SK-N-SH (cell line): ENCODE measurements around the gene MAML3. TPM values are rescaled to one million over a fixed set of nuclear protein-coding genes. Genes with fewer than 3 reads are reported as not detected.

Experiments
- CTCF ChIA-PET: fragments of 300-600, 350-600 bp; formaldehyde crosslinking; extraction: SDS; loops from one replicate; lab custom pipeline; 2021; lab: Yijun Ruan, JAX
- POLR2A ChIA-PET: fragments of 350-600 bp; sonication (Branson Sonifier 250); formaldehyde crosslinking; extraction: SDS; loops from one replicate; lab custom pipeline; 2020; ENCODE audit warnings: antibody characterized with exemption, inconsistent platforms; lab: Yijun Ruan, JAX
- DNase-seq: peaks from one replicate; pipeline ENCODE4 v3.0.0; 2012
- H2AFZ ChIP-seq: fragments of 200-600 bp; sonication (generic); 2 replicates; pipeline ENCODE4 v1.8.1; 2016; ENCODE audit warnings: antibody characterized with exemption, mild to moderate bottlenecking, low read depth
- H3F3A ChIP-seq: fragments of 200-600 bp; sonication (generic); replicated peaks from 2 replicates; pipeline ENCODE3; 2016; ENCODE audit warnings: antibody characterized with exemption, mild to moderate bottlenecking; ENCODE audit not compliant: insufficient read depth
- H3K27ac ChIP-seq, 2 experiments: fragments of 200-500 bp in 1 of 2; fragments of 200-600 bp in 1 of 2; sonication (Bioruptor generic) in 1 of 2; sonication (generic), shearing (Covaris generic) in 1 of 2; 2 replicates each; pipeline versions ENCODE4 v1.5.1 to v1.6.1; 2014 to 2016; ENCODE audit warnings: low read depth in 2 of 2, inconsistent platforms in 1 of 2, low read length in 1 of 2, mild to moderate bottlenecking in 1 of 2, mixed read lengths in 1 of 2
- H3K27me3 ChIP-seq: fragments of 200-600 bp; sonication (generic), shearing (Covaris generic); 2 replicates; pipeline ENCODE4 v1.6.1; 2016; ENCODE audit warnings: mixed run types; ENCODE audit not compliant: insufficient read depth
- H3K36me3 ChIP-seq, 2 experiments: fragments of 200-500 bp in 1 of 2; fragments of 200-600 bp in 1 of 2; sonication (Bioruptor generic) in 1 of 2; sonication (generic) in 1 of 2; replicated peaks in 1 of 2; 2 replicates each; pipeline versions ENCODE3 to v1.5.1; 2014 to 2016; ENCODE audit warnings: low read length in 1 of 2, mild to moderate bottlenecking in 1 of 2; ENCODE audit not compliant: insufficient read depth in 2 of 2, control insufficient read depth in 1 of 2
- H3K4me1 ChIP-seq, 2 experiments: fragments of 200-500 bp in 1 of 2; fragments of 200-600 bp in 1 of 2; sonication (Bioruptor generic) in 1 of 2; sonication (generic), shearing (Covaris generic) in 1 of 2; 2 replicates each; pipeline versions ENCODE4 v1.5.1 to v1.6.1; 2014 to 2016; ENCODE audit warnings: low read depth in 1 of 2, low read length in 1 of 2, mixed run types in 1 of 2; ENCODE audit not compliant: insufficient read depth in 2 of 2, control insufficient read depth in 1 of 2
- H3K4me2 ChIP-seq: fragments of 200-600 bp; sonication (generic), shearing (Covaris generic); 2 replicates; pipeline ENCODE4 v1.6.1; 2017; ENCODE audit warnings: mixed run types
- H3K4me3 ChIP-seq, 2 experiments: fragments of 200-500 bp in 1 of 2; fragments of 200-600 bp in 1 of 2; sonication (Bioruptor generic) in 1 of 2; sonication (generic), shearing (Covaris generic) in 1 of 2; 2 replicates each; pipeline versions ENCODE4 v1.5.1 to v1.8.1; 2014 to 2016; ENCODE audit warnings: low read depth in 2 of 2, inconsistent platforms in 1 of 2, low read length in 1 of 2, mild to moderate bottlenecking in 1 of 2, mixed read lengths in 1 of 2, moderate library complexity in 1 of 2
- H3K79me2 ChIP-seq: fragments of 200-600 bp; sonication (generic); 2 replicates; pipeline ENCODE4 v1.8.1; 2017; ENCODE audit warnings: mild to moderate bottlenecking; ENCODE audit not compliant: insufficient read depth
- H3K9ac ChIP-seq: fragments of 200-600 bp; sonication (generic); 2 replicates; pipeline ENCODE4 v1.6.1; 2017; ENCODE audit warnings: mixed run types
- H3K9me2 ChIP-seq: fragments of 200-600 bp; sonication (generic); 2 replicates; pipeline ENCODE4 v1.6.1; 2017; ENCODE audit warnings: mixed run types
- H3K9me3 ChIP-seq: fragments of 200-600 bp; sonication (generic); 2 replicates; pipeline ENCODE4 v1.6.1; 2017; ENCODE audit warnings: mixed run types, mild to moderate bottlenecking, moderate library complexity
- H4K20me1 ChIP-seq: fragments of 200-600 bp; sonication (generic); 2 replicates; pipeline ENCODE4 v1.6.1; 2017; ENCODE audit warnings: mild to moderate bottlenecking, mixed run types; ENCODE audit not compliant: insufficient read depth
- CHD2 ChIP-seq: fragments of 150-350 bp; IDR thresholded peaks from 2 replicates; pipeline ENCODE4 v1.6.1; 2018; ENCODE audit warnings: low read length; ENCODE audit not compliant: partially characterized antibody
- CTCF ChIP-seq: fragments of 200-600 bp; sonication (generic); IDR thresholded peaks from 2 replicates; pipeline ENCODE4 v1.6.1; 2017; ENCODE audit warnings: antibody characterized with exemption, mild to moderate bottlenecking, moderate library complexity
- ELF1 ChIP-seq: IDR thresholded peaks from 2 replicates; pipeline ENCODE4 v1.4.0; 2012
- EP300 ChIP-seq, 2 experiments: IDR thresholded peaks; 2 replicates each; pipeline versions ENCODE4 v1.4.0 to v1.6.1; 2012; ENCODE audit warnings: borderline replicate concordance in 1 of 2, low read depth in 1 of 2, low read length in 1 of 2
- FOXJ3 ChIP-seq: sonication (generic); formaldehyde crosslinking; IDR thresholded peaks from 2 replicates; pipeline ENCODE4 v1.5.1; 2020; ENCODE audit warnings: mild to moderate bottlenecking, missing genetic modification reagents
- FOXM1 ChIP-seq: IDR thresholded peaks from 2 replicates; pipeline ENCODE4 v1.4.0; 2012; ENCODE audit warnings: low read depth, mild to moderate bottlenecking
- GABPA ChIP-seq: IDR thresholded peaks from 2 replicates; pipeline ENCODE4 v1.4.0; 2012; ENCODE audit warnings: low read depth, mild to moderate bottlenecking
- GATA2 ChIP-seq: sonication (generic); formaldehyde crosslinking; IDR thresholded peaks from 2 replicates; pipeline ENCODE4 v1.5.0; 2020; ENCODE audit warnings: mild to moderate bottlenecking, missing genetic modification reagents
- IRF3 ChIP-seq: fragments of 150-350 bp; IDR thresholded peaks from 2 replicates; pipeline ENCODE4 v1.6.1; 2016; ENCODE audit warnings: mild to moderate bottlenecking, low read depth, low read length
- MEF2A ChIP-seq: IDR thresholded peaks from 2 replicates; pipeline ENCODE4 v1.4.0; 2012; ENCODE audit warnings: low read depth, borderline replicate concordance
- RAD21 ChIP-seq: IDR thresholded peaks from 2 replicates; pipeline ENCODE4 v1.6.1; 2012; ENCODE audit warnings: mild to moderate bottlenecking, low read length
- RCOR1 ChIP-seq: fragments of 150-350 bp; IDR thresholded peaks from 2 replicates; pipeline ENCODE4 v1.6.1; 2017; ENCODE audit warnings: antibody characterized with exemption, low read length
- RFX5 ChIP-seq: IDR thresholded peaks from 2 replicates; pipeline ENCODE4 v1.6.1; 2012; ENCODE audit warnings: mild to moderate bottlenecking, improper control_type of control experiment, low read length
- SMC3 ChIP-seq: IDR thresholded peaks from 2 replicates; pipeline ENCODE4 v1.6.1; 2012; ENCODE audit warnings: low read depth, low read length, improper control_type of control experiment
- TAF1 ChIP-seq: IDR thresholded peaks from 2 replicates; pipeline ENCODE4 v1.6.1; 2012; ENCODE audit warnings: low read depth, mild to moderate bottlenecking, low read length, moderate library complexity, borderline replicate concordance
- TCF12 ChIP-seq: IDR thresholded peaks from 2 replicates; pipeline ENCODE4 v1.4.0; 2012
- TEAD4 ChIP-seq: IDR thresholded peaks from 2 replicates; pipeline ENCODE4 v1.4.0; 2012; ENCODE audit warnings: mild to moderate bottlenecking, borderline replicate concordance; ENCODE audit not compliant: insufficient read depth
- USF1 ChIP-seq: IDR thresholded peaks from 2 replicates; pipeline ENCODE4 v1.4.0; 2012; ENCODE audit warnings: low read depth, borderline replicate concordance
- YY1 ChIP-seq: IDR thresholded peaks from 2 replicates; pipeline ENCODE4 v1.4.0; 2012; ENCODE audit warnings: low read depth, mild to moderate bottlenecking
- WGBS: methylation state at CpG from one replicate; pipeline ENCODE4 v1.1.6; 2017; ENCODE audit warnings: low lambda C conversion rate; 5-methylcytosine and 5-hydroxymethylcytosine counted together
- polyA plus RNA-seq, 3 experiments: library from polyadenylated mRNA; depleted of rRNA; stranded (reverse); fragments of >200 nt; gene quantifications; 2 replicates each; pipeline ENCODE4 v1.2.3, GENCODE V29; 2012
- TF ChIP-seq, protein P1 (sequence below): IDR thresholded peaks from 2 replicates; pipeline ENCODE4 v1.6.1; 2012; ENCODE audit warnings: mild to moderate bottlenecking, low read depth, low read length, moderate library complexity
- TF ChIP-seq, protein P2 (sequence below): IDR thresholded peaks from 2 replicates; pipeline ENCODE4; 2012
- TF ChIP-seq, protein P3 (sequence below): fragments of 150-350 bp; IDR thresholded peaks from 2 replicates; pipeline ENCODE4 v1.6.1; 2017; ENCODE audit warnings: antibody characterized with exemption, low read length, low read depth, borderline replicate concordance

MAML3 gene
- polyA plus RNA-seq, 1 of the 3 experiments (the other 2 are of a cell fraction): 5.3 TPM

- 2% methylated on average over 13 of the region's 13 CpGs for WGBS
- H2AFZ ChIP-seq: peak overlapping the region; percentile 72; the same call in 1 of the 2 replicates
- H3K9ac ChIP-seq: peak overlapping the region; percentile 59
- ChIA-PET CTCF (interaction anchor here (0.6 to 3.3 kb wide), 26 partner anchors 10 to 394 kb away, joined by 3 to 14 read pairs (median 4); no protein-coding TSS in a partner anchor), POLR2A (interaction anchor here (0.6 to 2.7 kb wide), 32 partner anchors 10 to 498 kb away, joined by 3 to 27 read pairs (median 6); no protein-coding TSS in a partner anchor)
- no peaks in the 10 kb centered on the region for H3K9me2 ChIP-seq
- no peaks in the 10 kb centered on the region for H3K79me2 ChIP-seq
- peak overlapping the region; percentile 79 for H3K4me2 ChIP-seq
- no peaks in the 10 kb centered on the region for H3K9me3 ChIP-seq
- H4K20me1 ChIP-seq: no peaks in the 10 kb centered on the region
- peaks cover 9 to 46% of the 10 kb centered on the region in 2 experiments; a peak in 3 of 4 replicates for H3K4me1 ChIP-seq
- peak overlapping the region; percentile 46 to 59 for H3K4me3 ChIP-seq
- peak; percentile 62 for DNase-seq
- peak overlapping the region; percentile 71 to 100 for H3K27ac ChIP-seq
- no peaks in the 10 kb centered on the region for H3K36me3 ChIP-seq
- H3F3A ChIP-seq: peaks cover 3% of the 10 kb centered on the region
- no peaks in the 10 kb centered on the region for H3K27me3 ChIP-seq
- TF ChIP-seq TCF12: no peak
- TF ChIP-seq RCOR1: no peak; the same call in 1 of the 2 replicates
- TF ChIP-seq RAD21: peak; percentile 67
- TF ChIP-seq FOXM1: no peak
- TF ChIP-seq, protein P1, sequence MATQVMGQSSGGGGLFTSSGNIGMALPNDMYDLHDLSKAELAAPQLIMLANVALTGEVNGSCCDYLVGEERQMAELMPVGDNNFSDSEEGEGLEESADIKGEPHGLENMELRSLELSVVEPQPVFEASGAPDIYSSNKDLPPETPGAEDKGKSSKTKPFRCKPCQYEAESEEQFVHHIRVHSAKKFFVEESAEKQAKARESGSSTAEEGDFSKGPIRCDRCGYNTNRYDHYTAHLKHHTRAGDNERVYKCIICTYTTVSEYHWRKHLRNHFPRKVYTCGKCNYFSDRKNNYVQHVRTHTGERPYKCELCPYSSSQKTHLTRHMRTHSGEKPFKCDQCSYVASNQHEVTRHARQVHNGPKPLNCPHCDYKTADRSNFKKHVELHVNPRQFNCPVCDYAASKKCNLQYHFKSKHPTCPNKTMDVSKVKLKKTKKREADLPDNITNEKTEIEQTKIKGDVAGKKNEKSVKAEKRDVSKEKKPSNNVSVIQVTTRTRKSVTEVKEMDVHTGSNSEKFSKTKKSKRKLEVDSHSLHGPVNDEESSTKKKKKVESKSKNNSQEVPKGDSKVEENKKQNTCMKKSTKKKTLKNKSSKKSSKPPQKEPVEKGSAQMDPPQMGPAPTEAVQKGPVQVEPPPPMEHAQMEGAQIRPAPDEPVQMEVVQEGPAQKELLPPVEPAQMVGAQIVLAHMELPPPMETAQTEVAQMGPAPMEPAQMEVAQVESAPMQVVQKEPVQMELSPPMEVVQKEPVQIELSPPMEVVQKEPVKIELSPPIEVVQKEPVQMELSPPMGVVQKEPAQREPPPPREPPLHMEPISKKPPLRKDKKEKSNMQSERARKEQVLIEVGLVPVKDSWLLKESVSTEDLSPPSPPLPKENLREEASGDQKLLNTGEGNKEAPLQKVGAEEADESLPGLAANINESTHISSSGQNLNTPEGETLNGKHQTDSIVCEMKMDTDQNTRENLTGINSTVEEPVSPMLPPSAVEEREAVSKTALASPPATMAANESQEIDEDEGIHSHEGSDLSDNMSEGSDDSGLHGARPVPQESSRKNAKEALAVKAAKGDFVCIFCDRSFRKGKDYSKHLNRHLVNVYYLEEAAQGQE: no peak
- TF ChIP-seq, protein P2, sequence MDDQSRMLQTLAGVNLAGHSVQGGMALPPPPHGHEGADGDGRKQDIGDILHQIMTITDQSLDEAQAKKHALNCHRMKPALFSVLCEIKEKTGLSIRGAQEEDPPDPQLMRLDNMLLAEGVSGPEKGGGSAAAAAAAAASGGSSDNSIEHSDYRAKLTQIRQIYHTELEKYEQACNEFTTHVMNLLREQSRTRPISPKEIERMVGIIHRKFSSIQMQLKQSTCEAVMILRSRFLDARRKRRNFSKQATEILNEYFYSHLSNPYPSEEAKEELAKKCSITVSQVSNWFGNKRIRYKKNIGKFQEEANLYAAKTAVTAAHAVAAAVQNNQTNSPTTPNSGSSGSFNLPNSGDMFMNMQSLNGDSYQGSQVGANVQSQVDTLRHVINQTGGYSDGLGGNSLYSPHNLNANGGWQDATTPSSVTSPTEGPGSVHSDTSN: no peak
- TF ChIP-seq GABPA: 0 out of 2 replicates have a peak, but pooled peaks have one; percentile 27
- peak; percentile 55; the same call in 1 of the 2 replicates for TF ChIP-seq FOXJ3 (CRISPR knock-in tag)
- TF ChIP-seq ELF1: no peak
- no peak for TF ChIP-seq USF1
- TF ChIP-seq MEF2A: no peak
- TF ChIP-seq EP300 (IDR thresholded peaks at IDR 0.05; ENCODE audit: borderline replicate concordance in 1 of 2, low read depth in 1 of 2, low read length in 1 of 2): peak in 1 of 2 experiments; percentile 77; a peak in 1 of 4 replicates
- 0 out of 2 replicates have a peak, but pooled peaks have one; percentile 17 for TF ChIP-seq CTCF
- peak; percentile 93 for TF ChIP-seq RFX5
- no peak for TF ChIP-seq IRF3
- no peak for TF ChIP-seq TAF1
- TF ChIP-seq GATA2 (CRISPR knock-in tag): peak; percentile 74
- TF ChIP-seq, protein P3, sequence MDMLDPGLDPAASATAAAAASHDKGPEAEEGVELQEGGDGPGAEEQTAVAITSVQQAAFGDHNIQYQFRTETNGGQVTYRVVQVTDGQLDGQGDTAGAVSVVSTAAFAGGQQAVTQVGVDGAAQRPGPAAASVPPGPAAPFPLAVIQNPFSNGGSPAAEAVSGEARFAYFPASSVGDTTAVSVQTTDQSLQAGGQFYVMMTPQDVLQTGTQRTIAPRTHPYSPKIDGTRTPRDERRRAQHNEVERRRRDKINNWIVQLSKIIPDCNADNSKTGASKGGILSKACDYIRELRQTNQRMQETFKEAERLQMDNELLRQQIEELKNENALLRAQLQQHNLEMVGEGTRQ: no peak
- TF ChIP-seq SMC3: peak; percentile 53; the same call in 1 of the 2 replicates
- TF ChIP-seq YY1: peak; percentile 43; the same call in 1 of the 2 replicates
- TF ChIP-seq CHD2: peak; percentile 52
- no peak for TF ChIP-seq TEAD4
Measured at GRCh38 chr4:140049024-140049848, 104.7 kb downstream of the MAML3 start.
